GM12872 (cell line): ENCODE measurements around the gene LCAT.

ENCODE experiments used
- CTCF ChIP-seq: IDR thresholded peaks from 3 replicates; pipeline ENCODE4 v1.5.1; 2011; ENCODE audit warnings: low read depth, mild to moderate bottlenecking, low read length, moderate library complexity; ENCODE audit not compliant: insufficient read depth

LCAT gene

GRCh38 chr16:67935402-67936123 lies 8.4 kb downstream of the LCAT start:
- TF ChIP-seq CTCF = no peak

- no peak for TF ChIP-seq CTCF
Observed at GRCh38 chr16:67935101-67935401, 8.9 kb downstream of the LCAT start.

GRCh38 chr16:67934306-67935100 lies 9.4 kb downstream of the LCAT start:
- no peak for TF ChIP-seq CTCF

GRCh38 chr16:67933805-67934204 lies 10.1 kb downstream of the LCAT start:
- no peak for TF ChIP-seq CTCF

- no peak for TF ChIP-seq CTCF
Observed at GRCh38 chr16:67932462-67932840, 11.5 kb downstream of the LCAT start.

GRCh38 chr16:67931712-67932461 lies 12.0 kb downstream of the LCAT start, which contains the start of gene CTRL:
Gene CTRL (minus strand): TSS chr16:67931862. CDS start chr16:67931852, 10 bp downstream.
- TF ChIP-seq CTCF = no peak

GRCh38 chr16:67930678-67931211 lies 13.2 kb downstream of the LCAT start:
- TF ChIP-seq CTCF = no peak
